Measurements from ENCODE around the gene LRFN2.

Gene LRFN2

GRCh38 chr6:40425192-40425919 is 161.8 kb downstream of the LRFN2 start:
- DNase-seq, result peak; percentile 72

GRCh38 chr6:40422046-40422445 is 165.1 kb downstream of the LRFN2 start:
- DNase-seq, result no peak

GRCh38 chr6:40419946-40420728 is 167.0 kb downstream of the LRFN2 start:
- no peak for DNase-seq

- peak; percentile 18 for DNase-seq
Measured at GRCh38 chr6:40419377-40419776, 167.8 kb downstream of the LRFN2 start.

- no peak for DNase-seq
Measured at GRCh38 chr6:40417031-40417430, 170.1 kb downstream of the LRFN2 start.

- DNase-seq, result no peak
Measured at GRCh38 chr6:40414617-40415016, 172.5 kb downstream of the LRFN2 start.

GRCh38 chr6:40413239-40413638 is 173.9 kb downstream of the LRFN2 start:
- no peak for DNase-seq

GRCh38 chr6:40411881-40412280 is 175.3 kb downstream of the LRFN2 start:
- no peak for DNase-seq

GRCh38 chr6:40410821-40411220 is 176.3 kb downstream of the LRFN2 start:
- peak; percentile 89 for DNase-seq

- DNase-seq, result peak; percentile 48
Measured at GRCh38 chr6:40409716-40410397, 177.3 kb downstream of the LRFN2 start.

GRCh38 chr6:40408786-40409542 is 178.2 kb downstream of the LRFN2 start:
- DNase-seq, result peak; percentile 71

- no peak for DNase-seq
Measured at GRCh38 chr6:40407239-40407638, 179.9 kb downstream of the LRFN2 start.

GRCh38 chr6:40406175-40406574 is 181.0 kb downstream of the LRFN2 start:
- no peak for DNase-seq

GRCh38 chr6:40400738-40401137 is 186.4 kb downstream of the LRFN2 start:
- no peak for DNase-seq

GRCh38 chr6:40399888-40400457 is 187.2 kb downstream of the LRFN2 start:
- DNase-seq, result no peak

GRCh38 chr6:40398810-40399477 is 188.2 kb downstream of the LRFN2 start:
- DNase-seq, result peak; percentile 74

GRCh38 chr6:40398034-40398691 is 189.0 kb downstream of the LRFN2 start:
- DNase-seq, result no peak

- DNase-seq, result no peak
Measured at GRCh38 chr6:40397287-40398033, 189.7 kb downstream of the LRFN2 start.

- DNase-seq, result no peak
Measured at GRCh38 chr6:40395698-40396076, 191.5 kb downstream of the LRFN2 start.

- DNase-seq, result peak; percentile 7
Measured at GRCh38 chr6:40395066-40395697, 192.0 kb downstream of the LRFN2 start.
